SK-N-SH treated with all-trans-retinoic acid at 6 μM for 48 hours (cell line): ENCODE results near the gene HDAC4.

Experiments
- ATAC-seq: fragments of 200-7000 bp; cut with Tn5 transposase; 3 replicates; pipeline ENCODE4 v1.9.1; 2020; ENCODE audit warnings: mild to moderate bottlenecking, moderate library complexity
- BACH2 ChIP-seq: fragments of 250-450 bp; sonication (Bioruptor Pico); IDR thresholded peaks from 2 replicates; pipeline ENCODE4 v1.9.0; 2021; ENCODE audit warnings: mild to moderate bottlenecking, borderline replicate concordance
- CSDC2 ChIP-seq: fragments of 250-450 bp; sonication (Bioruptor Pico); IDR thresholded peaks from 2 replicates; pipeline ENCODE4 v1.5.0; 2020; ENCODE audit warnings: mild to moderate bottlenecking, moderate library complexity
- ESRRG ChIP-seq: fragments of 250-450 bp; sonication (Bioruptor Pico); IDR thresholded peaks from 2 replicates; pipeline ENCODE4 v1.6.1; 2021; ENCODE audit warnings: mild to moderate bottlenecking
- GLIS3 ChIP-seq: fragments of 250-450 bp; sonication (Bioruptor Pico); IDR thresholded peaks from 2 replicates; pipeline ENCODE4 v1.5.0; 2020; ENCODE audit warnings: mild to moderate bottlenecking, moderate library complexity
- ISL1 ChIP-seq: fragments of 250-450 bp; sonication (Bioruptor Pico); IDR thresholded peaks from 2 replicates; pipeline ENCODE4 v2.1.2; 2022; ENCODE audit warnings: mild to moderate bottlenecking, moderate library complexity
- OSR1 ChIP-seq: fragments of 250-450 bp; sonication (Bioruptor Pico); IDR thresholded peaks from 2 replicates; pipeline ENCODE4 v1.8.0; 2022; ENCODE audit warnings: moderate library complexity, mild to moderate bottlenecking, inconsistent platforms
- RARB ChIP-seq: fragments of 250-450 bp; sonication (Bioruptor Pico); IDR thresholded peaks from 2 replicates; pipeline ENCODE4 v1.8.0; 2021; ENCODE audit warnings: mild to moderate bottlenecking, moderate library complexity
- TCF4 ChIP-seq: fragments of 250-450 bp; sonication (Bioruptor Pico); IDR thresholded peaks from 2 replicates; pipeline ENCODE4 v1.8.0; 2021; ENCODE audit warnings: mild to moderate bottlenecking, moderate library complexity, borderline replicate concordance
- TOX ChIP-seq: fragments of 250-450 bp; sonication (Bioruptor Pico); IDR thresholded peaks from 2 replicates; pipeline ENCODE4 v1.8.0; 2021; ENCODE audit warnings: mild to moderate bottlenecking, moderate library complexity, borderline replicate concordance
- ZC3H10 ChIP-seq: fragments of 250-450 bp; sonication (Bioruptor Pico); IDR thresholded peaks from 2 replicates; pipeline ENCODE4 v1.5.1; 2021; ENCODE audit warnings: mild to moderate bottlenecking, moderate library complexity
- ZFP30 ChIP-seq: fragments of 450-650 bp; formaldehyde crosslinking; IDR thresholded peaks from 2 replicates; pipeline ENCODE4 v1.5.0; 2022; ENCODE audit warnings: mild to moderate bottlenecking, moderate library complexity
- ZNF70 ChIP-seq: fragments of 450-650 bp; formaldehyde crosslinking; IDR thresholded peaks from 2 replicates; pipeline ENCODE4 v1.5.0; 2020; ENCODE audit warnings: mild to moderate bottlenecking, moderate library complexity
- ZNF8 ChIP-seq: fragments of 450-650 bp; formaldehyde crosslinking; IDR thresholded peaks from 2 replicates; pipeline ENCODE4 v1.5.0; 2020; ENCODE audit warnings: mild to moderate bottlenecking, moderate library complexity
- TF ChIP-seq, protein P1 (sequence below): fragments of 250-450 bp; sonication (Bioruptor Pico); IDR thresholded peaks from 2 replicates; pipeline ENCODE4 v1.5.1; 2021; ENCODE audit warnings: mild to moderate bottlenecking, moderate library complexity
- TF ChIP-seq, protein P2 (sequence below): fragments of 250-450 bp; sonication (Bioruptor Pico); IDR thresholded peaks from 2 replicates; pipeline ENCODE4 v1.8.0; 2021; ENCODE audit warnings: low read depth, mild to moderate bottlenecking, moderate library complexity, borderline replicate concordance
- TF ChIP-seq, protein P3 (sequence below): fragments of 250-450 bp; sonication (Bioruptor Pico); IDR thresholded peaks from 2 replicates; pipeline ENCODE4 v1.5.0; 2020; ENCODE audit warnings: mild to moderate bottlenecking, moderate library complexity
- TF ChIP-seq, protein P4 (sequence below): fragments of 250-450 bp; sonication (Bioruptor Pico); IDR thresholded peaks from 2 replicates; pipeline ENCODE4 v1.5.1; 2020; ENCODE audit warnings: low read depth, mild to moderate bottlenecking, moderate library complexity

HDAC4 gene

DNA sequence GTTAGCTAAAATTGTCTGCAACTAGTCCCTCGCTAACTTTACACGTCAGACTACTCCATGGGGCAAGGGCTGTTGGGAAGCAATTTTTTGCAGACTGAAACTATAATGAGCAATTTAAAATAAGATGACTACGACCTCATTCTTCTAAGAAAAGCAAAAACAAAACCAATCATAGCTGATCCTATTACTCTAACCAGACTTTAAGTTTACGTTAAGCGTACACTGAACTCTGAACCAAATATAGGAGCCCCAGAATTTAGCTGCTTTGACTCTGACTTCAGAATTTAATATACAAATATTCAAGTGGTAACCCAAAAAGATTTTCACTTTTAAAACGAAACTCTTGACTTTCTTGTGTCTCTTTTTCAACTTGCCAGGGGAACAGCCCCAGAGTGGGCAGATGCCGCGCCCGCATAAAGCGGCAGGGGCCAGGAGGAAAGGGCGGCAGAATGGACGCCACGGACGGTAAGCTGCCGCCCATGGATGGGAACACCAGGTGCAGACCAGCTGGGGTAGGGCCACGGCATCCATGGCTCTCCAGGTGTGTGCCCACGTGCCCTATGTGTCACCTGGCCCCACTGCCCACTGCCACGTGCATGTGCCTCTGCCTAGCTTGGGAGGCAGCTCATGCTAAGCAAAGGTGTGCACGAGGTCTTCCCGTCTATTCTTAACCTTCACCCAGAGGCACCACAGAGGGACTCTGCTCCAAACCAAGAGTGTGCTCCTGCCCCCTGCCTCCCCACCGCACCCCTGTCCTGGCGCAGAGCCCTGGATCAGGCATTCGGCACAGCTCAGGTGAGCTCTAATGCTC lies 217.6 kb downstream of the HDAC4 start:
- ATAC-seq = no peak
- TF ChIP-seq BACH2 = no peak
- TF ChIP-seq RARB (CRISPR knock-in tag) = no peak
- TF ChIP-seq ISL1 = no peak
- TF ChIP-seq GLIS3 = no peak
- TF ChIP-seq ZNF70 (CRISPR knock-in tag) = no peak
- TF ChIP-seq, protein P1, sequence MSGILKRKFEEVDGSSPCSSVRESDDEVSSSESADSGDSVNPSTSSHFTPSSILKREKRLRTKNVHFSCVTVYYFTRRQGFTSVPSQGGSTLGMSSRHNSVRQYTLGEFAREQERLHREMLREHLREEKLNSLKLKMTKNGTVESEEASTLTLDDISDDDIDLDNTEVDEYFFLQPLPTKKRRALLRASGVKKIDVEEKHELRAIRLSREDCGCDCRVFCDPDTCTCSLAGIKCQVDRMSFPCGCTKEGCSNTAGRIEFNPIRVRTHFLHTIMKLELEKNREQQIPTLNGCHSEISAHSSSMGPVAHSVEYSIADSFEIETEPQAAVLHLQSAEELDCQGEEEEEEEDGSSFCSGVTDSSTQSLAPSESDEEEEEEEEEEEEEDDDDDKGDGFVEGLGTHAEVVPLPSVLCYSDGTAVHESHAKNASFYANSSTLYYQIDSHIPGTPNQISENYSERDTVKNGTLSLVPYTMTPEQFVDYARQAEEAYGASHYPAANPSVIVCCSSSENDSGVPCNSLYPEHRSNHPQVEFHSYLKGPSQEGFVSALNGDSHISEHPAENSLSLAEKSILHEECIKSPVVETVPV (CRISPR knock-in tag) = no peak
- no peak for TF ChIP-seq OSR1

DNA sequence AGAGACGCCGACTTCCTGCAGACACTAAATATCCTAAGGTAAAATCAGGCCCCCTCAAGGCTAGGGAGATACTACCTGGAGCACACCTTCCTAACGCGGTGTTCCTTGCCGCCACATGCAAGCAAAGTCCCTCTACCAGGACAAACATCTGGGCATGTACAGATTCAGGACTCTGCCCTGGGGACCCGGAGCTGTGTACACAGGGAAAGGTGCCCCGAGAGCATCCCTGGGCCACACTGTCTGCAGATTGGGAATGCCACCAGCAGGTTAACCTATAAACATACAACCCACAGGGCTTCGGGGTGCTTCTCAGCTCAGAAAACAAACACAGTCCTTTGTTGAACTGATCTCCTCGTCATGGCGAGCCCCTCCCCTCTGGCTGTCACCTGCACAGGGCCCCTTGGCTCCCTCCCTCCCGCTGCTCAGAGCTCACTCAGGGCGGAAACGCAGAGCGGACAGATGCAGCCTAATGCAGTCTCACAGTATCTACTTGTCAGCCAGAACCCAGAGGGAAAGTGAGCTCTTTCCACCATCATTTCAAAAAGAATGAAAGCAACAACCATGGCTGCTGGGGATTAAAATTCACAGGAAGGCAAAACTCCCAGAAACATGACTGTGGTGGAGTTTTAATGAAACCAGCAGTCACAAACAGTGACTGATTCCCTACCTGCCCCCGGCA lies 218.8 kb downstream of the HDAC4 start:
- no peak for ATAC-seq
- no peak for TF ChIP-seq ZNF70 (CRISPR knock-in tag)

DNA sequence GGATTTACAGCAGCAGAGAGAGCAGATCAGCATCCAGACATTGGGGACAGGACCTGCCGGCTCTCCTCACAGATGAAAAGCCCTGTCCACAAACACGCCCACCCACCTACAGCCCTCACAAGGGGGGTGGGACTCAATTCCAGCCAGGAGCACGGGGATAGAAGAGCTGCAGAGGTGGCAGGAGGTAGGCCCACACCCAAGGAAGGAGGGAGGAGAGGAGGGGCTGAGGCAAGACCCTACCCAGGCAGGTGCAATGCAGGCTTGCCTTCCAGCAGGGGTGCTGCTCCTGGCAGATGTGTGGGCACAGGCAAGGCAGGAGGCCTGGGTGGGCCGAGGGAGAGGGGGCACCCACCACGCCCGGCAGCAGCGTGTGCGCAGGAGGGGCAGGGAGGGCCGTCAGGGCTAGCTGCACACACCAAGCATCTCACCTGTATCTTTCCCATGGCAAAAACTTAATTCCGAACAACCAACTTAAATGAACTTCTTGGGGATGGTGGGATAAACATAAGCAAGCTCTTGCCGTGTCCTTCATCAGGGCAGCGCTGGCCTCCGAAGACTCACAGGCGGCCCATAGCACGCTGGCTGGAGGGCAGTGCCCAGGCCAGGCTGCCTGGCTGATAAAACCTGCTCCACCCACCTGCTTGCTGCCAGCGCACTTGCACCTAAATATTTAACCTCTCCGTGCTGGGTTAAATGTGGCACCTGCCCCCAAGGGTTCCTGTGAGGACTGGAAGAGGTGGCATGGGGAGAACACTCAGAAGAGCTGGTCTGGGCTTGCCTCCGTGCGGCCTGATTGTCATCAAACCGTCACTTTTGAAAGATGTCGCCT lies 219.5 kb downstream of the HDAC4 start:
- no peak for ATAC-seq
- TF ChIP-seq ZC3H10 = no peak
- no peak for TF ChIP-seq CSDC2 (CRISPR knock-in tag)
- no peak for TF ChIP-seq ESRRG (CRISPR knock-in tag)
- TF ChIP-seq ZNF8 (CRISPR knock-in tag) = no peak
- no peak for TF ChIP-seq TOX (CRISPR knock-in tag)
- TF ChIP-seq TCF4 (CRISPR knock-in tag) = no peak
- TF ChIP-seq, all 23 proteins: peak for 0

DNA sequence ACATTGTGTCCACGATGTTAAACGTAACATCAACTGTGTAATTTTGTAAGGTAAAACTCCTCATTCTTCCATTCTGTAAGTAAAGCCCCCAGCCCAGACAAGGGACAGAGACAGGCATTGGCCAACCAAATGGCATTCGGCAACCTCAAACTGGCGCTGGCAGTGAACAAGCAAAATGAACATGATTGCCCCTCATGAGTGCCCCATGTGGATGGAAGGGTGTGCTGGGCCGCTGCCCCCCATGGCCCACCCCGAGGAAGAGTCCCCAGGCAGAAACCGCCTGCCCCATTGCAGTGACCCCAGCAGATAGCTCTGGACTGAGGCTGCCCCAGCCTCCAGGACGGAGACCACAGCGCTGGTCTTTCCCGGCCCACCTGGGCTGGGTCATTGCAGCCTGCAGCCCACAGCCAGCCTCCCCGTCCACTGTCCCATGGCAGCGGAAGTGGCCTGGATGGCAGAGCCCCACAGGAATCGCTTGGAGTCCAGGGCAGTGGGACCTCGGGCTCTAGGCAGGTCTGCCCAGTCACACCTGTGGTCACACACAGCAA lies 220.2 kb downstream of the HDAC4 start:
- TF ChIP-seq GLIS3 (no peak), ZC3H10 (no peak), ZFP30 (CRISPR knock-in tag) (no peak)
- TF ChIP-seq, protein P1 (CRISPR knock-in tag) = no peak
- TF ChIP-seq, protein P2, sequence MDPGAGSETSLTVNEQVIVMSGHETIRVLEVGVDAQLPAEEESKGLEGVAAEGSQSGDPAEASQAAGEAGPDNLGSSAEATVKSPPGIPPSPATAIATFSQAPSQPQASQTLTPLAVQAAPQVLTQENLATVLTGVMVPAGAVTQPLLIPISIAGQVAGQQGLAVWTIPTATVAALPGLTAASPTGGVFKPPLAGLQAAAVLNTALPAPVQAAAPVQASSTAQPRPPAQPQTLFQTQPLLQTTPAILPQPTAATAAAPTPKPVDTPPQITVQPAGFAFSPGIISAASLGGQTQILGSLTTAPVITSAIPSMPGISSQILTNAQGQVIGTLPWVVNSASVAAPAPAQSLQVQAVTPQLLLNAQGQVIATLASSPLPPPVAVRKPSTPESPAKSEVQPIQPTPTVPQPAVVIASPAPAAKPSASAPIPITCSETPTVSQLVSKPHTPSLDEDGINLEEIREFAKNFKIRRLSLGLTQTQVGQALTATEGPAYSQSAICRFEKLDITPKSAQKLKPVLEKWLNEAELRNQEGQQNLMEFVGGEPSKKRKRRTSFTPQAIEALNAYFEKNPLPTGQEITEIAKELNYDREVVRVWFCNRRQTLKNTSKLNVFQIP (CRISPR knock-in tag) = no peak
- no peak for ATAC-seq

DNA sequence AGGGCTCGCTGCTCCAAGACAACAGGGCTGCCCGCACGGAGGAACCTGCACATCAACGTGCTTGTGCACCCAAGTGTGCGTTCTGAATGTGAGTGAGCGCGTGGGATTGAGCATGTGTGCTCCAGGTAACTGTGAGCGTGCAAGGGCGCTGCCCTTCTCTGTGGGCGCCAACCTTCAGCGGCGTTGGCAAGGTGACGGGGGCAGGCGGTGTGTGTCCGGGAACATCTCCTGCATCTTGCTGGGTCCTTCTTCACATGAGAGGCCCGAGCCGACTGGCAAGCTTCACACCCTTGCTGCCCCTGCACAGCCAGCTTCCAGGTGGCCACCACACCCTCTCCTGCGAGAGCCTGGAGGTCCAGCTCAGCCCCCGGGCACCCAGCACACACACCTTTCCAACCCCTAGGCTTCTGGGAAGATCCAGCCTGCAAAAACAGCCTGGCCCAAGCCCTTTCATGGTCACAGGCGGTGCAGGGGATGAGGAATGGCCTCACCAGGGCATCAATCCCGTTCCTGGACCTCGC lies 220.9 kb downstream of the HDAC4 start:
- TF ChIP-seq, protein P3, sequence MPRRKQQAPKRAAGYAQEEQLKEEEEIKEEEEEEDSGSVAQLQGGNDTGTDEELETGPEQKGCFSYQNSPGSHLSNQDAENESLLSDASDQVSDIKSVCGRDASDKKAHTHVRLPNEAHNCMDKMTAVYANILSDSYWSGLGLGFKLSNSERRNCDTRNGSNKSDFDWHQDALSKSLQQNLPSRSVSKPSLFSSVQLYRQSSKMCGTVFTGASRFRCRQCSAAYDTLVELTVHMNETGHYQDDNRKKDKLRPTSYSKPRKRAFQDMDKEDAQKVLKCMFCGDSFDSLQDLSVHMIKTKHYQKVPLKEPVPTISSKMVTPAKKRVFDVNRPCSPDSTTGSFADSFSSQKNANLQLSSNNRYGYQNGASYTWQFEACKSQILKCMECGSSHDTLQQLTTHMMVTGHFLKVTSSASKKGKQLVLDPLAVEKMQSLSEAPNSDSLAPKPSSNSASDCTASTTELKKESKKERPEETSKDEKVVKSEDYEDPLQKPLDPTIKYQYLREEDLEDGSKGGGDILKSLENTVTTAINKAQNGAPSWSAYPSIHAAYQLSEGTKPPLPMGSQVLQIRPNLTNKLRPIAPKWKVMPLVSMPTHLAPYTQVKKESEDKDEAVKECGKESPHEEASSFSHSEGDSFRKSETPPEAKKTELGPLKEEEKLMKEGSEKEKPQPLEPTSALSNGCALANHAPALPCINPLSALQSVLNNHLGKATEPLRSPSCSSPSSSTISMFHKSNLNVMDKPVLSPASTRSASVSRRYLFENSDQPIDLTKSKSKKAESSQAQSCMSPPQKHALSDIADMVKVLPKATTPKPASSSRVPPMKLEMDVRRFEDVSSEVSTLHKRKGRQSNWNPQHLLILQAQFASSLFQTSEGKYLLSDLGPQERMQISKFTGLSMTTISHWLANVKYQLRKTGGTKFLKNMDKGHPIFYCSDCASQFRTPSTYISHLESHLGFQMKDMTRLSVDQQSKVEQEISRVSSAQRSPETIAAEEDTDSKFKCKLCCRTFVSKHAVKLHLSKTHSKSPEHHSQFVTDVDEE (CRISPR knock-in tag) = no peak
- TF ChIP-seq, protein P2 (CRISPR knock-in tag) = no peak
- no peak for TF ChIP-seq ISL1
- TF ChIP-seq, protein P4, sequence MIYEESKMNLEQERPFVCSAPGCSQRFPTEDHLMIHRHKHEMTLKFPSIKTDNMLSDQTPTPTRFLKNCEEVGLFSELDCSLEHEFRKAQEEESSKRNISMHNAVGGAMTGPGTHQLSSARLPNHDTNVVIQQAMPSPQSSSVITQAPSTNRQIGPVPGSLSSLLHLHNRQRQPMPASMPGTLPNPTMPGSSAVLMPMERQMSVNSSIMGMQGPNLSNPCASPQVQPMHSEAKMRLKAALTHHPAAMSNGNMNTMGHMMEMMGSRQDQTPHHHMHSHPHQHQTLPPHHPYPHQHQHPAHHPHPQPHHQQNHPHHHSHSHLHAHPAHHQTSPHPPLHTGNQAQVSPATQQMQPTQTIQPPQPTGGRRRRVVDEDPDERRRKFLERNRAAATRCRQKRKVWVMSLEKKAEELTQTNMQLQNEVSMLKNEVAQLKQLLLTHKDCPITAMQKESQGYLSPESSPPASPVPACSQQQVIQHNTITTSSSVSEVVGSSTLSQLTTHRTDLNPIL (CRISPR knock-in tag) = no peak
- TF ChIP-seq ZNF70 (CRISPR knock-in tag) = no peak
- ATAC-seq = no peak
